ENCODE data around the gene FAM110D.

The FAM110D gene

DNA sequence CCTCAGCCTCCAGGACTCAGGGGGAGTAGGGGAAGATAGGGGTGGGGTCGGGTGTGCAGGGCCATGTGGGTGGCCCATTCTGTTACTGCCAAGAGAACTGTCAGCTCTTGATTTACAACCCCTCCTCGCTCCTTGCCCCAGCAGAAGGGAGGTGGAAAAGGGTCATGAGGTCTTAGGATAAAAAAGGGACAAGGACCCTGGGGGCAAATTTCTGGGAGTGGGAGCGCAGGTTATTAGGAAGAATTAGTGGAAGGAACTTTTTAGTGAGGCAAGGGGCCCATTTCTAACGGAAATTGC, 812 bp downstream of the FAM110D start:
- Histone ChIP-seq H3F3A (ENCODE audit: insufficient read depth, low read length) (no peaks in the 10 kb centered on the region), H3K79me2 (ENCODE audit: insufficient read depth, low read length) (no peaks in the 10 kb centered on the region), H3K9me3 (ENCODE audit: low read length) (no peaks in the 10 kb centered on the region), H3K9ac (ENCODE audit: low read length) (no peak overlapping the region), H3K36me3 (ENCODE audit: insufficient read depth, low read length) (no peaks in the 10 kb centered on the region), H3K4me2 (ENCODE audit: low read length) (no peak overlapping the region), H3K9me2 (ENCODE audit: low read depth, low read length) (no peaks in the 10 kb centered on the region), H3K4me1 (ENCODE audit: insufficient read depth, low read length, severe bottlenecking) (peaks cover 9% of the 10 kb centered on the region), H3K4me3 (ENCODE audit: low read depth, low read length, poor library complexity, severe bottlenecking) (no peak overlapping the region), H4K20me1 (ENCODE audit: insufficient read depth, low read length) (no peaks in the 10 kb centered on the region), H2AFZ (ENCODE audit: low read length) (no peak overlapping the region), H3K27ac (ENCODE audit: low read depth, low read length, poor library complexity, severe bottlenecking) (no peak overlapping the region), H3K27me3 (ENCODE audit: insufficient read depth, low read length) (peaks cover 13% of the 10 kb centered on the region; the same call in 1 of the 2 replicates)
- TF ChIP-seq, protein P1, sequence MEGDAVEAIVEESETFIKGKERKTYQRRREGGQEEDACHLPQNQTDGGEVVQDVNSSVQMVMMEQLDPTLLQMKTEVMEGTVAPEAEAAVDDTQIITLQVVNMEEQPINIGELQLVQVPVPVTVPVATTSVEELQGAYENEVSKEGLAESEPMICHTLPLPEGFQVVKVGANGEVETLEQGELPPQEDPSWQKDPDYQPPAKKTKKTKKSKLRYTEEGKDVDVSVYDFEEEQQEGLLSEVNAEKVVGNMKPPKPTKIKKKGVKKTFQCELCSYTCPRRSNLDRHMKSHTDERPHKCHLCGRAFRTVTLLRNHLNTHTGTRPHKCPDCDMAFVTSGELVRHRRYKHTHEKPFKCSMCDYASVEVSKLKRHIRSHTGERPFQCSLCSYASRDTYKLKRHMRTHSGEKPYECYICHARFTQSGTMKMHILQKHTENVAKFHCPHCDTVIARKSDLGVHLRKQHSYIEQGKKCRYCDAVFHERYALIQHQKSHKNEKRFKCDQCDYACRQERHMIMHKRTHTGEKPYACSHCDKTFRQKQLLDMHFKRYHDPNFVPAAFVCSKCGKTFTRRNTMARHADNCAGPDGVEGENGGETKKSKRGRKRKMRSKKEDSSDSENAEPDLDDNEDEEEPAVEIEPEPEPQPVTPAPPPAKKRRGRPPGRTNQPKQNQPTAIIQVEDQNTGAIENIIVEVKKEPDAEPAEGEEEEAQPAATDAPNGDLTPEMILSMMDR (IDR thresholded peaks at IDR 0.05; ENCODE audit: low read length): no peak
- no peak for TF ChIP-seq EZH2 (IDR thresholded peaks at IDR 0.05; ENCODE audit: borderline replicate concordance, low read length)

DNA sequence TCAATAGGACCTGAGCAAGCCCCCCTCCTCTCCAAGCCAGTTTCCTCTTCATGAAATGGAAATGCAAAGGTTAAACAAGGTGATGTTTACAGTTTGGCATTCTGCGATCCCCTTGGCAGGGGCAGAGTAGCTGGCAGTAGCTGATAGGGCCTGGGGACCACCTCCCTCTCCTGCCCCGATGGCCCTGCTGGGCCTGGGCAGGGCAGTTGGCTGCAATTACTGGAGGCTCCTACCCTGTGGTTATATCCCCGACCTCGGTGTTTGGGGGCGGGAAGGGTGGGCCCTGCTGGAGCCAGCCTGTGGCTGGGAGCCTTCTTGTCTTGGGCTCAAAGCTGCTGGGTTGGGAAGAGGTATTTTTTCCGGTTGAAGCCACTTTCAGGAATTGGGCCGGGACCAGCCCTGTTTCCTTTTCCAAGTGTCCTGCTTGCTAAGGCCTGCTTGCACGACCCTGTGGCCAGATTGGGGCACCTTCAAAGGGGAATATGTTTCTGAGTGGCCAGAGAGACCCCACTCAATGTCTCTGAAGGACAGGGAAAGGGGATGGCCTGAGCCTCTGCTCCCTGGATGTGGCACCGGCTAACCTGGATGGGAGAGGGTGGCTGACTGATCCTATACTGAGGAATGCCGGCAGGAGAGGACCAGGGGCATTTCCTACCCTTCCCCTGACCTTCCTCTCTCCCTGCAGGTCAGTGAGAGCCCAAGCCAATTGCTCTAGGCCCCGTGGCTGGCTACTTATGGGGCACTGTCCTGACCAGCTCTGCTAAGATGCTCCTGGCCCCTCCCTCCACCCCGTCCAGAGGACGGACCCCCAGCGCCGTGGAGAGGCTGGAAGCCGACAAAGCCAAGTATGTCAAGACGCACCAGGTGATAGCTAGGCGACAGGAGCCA, 1.9 kb downstream of the FAM110D start:
- Histone ChIP-seq H3K36me3 (ENCODE audit: insufficient read depth, low read length) (no peaks in the 10 kb centered on the region), H3K27me3 (ENCODE audit: insufficient read depth, low read length) (peaks cover 8% of the 10 kb centered on the region; the same call in 1 of the 2 replicates), H3K79me2 (ENCODE audit: insufficient read depth, low read length) (no peaks in the 10 kb centered on the region), H3K4me1 (ENCODE audit: insufficient read depth, low read length, severe bottlenecking) (peaks cover 9% of the 10 kb centered on the region), H3F3A (ENCODE audit: insufficient read depth, low read length) (no peaks in the 10 kb centered on the region), H3K9me3 (ENCODE audit: low read length) (no peaks in the 10 kb centered on the region), H3K9me2 (ENCODE audit: low read depth, low read length) (no peaks in the 10 kb centered on the region), H2AFZ (ENCODE audit: low read length) (no peak overlapping the region), H3K9ac (ENCODE audit: low read length) (no peak overlapping the region), H3K27ac (ENCODE audit: low read depth, low read length, poor library complexity, severe bottlenecking) (no peak overlapping the region), H3K4me2 (ENCODE audit: low read length) (peak overlapping the region; percentile 40; the same call in 1 of the 2 replicates), H3K4me3 (ENCODE audit: low read depth, low read length, poor library complexity, severe bottlenecking) (no peak overlapping the region), H4K20me1 (ENCODE audit: insufficient read depth, low read length) (no peaks in the 10 kb centered on the region)
- TF ChIP-seq, protein P1 (IDR thresholded peaks at IDR 0.05; ENCODE audit: low read length): no peak
- no peak for TF ChIP-seq EZH2 (IDR thresholded peaks at IDR 0.05; ENCODE audit: borderline replicate concordance, low read length)

DNA sequence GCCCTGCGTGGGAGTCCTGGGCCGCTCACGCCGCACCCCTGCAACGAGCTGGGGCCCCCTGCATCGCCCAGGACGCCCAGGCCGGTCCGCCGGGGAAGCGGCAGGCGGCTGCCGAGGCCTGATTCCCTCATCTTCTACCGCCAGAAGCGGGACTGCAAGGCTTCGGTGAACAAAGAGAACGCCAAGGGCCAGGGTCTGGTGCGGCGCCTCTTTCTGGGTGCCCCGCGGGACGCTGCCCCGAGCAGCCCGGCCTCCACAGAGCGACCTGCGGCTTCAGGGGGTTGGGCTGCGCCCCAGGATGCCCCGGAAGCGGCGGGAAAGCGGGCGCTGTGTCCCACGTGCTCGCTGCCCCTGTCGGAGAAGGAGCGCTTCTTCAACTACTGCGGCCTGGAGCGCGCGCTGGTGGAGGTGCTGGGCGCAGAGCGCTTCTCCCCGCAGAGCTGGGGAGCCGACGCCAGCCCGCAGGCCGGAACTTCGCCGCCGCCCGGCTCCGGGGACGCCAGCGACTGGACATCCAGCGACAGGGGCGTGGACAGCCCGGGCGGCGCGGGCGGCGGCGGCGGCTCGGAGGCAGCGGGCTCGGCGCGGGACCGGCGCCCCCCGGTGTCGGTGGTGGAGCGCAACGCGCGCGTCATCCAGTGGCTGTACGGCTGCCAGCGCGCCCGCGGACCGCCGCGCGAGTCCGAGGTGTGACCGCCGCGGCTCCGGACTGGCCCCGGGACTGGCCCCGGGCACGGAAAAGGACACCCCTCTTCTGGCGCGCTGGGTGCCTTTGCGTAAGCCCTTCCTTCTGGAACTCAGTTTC, 2.7 kb downstream of the FAM110D start:
- H3K4me1 ChIP-seq (ENCODE audit: insufficient read depth, low read length, severe bottlenecking): peaks cover 9% of the 10 kb centered on the region
- peak overlapping the region; percentile 32 for H3K4me3 ChIP-seq (ENCODE audit: low read depth, low read length, poor library complexity, severe bottlenecking)
- H3K9me3 ChIP-seq (ENCODE audit: low read length): no peaks in the 10 kb centered on the region
- H3K79me2 ChIP-seq (ENCODE audit: insufficient read depth, low read length): no peaks in the 10 kb centered on the region
- TF ChIP-seq, protein P1 (IDR thresholded peaks at IDR 0.05; ENCODE audit: low read length): no peak
- 0 out of 2 replicates have a peak, but pooled peaks have one; percentile 45 for TF ChIP-seq EZH2 (IDR thresholded peaks at IDR 0.05; ENCODE audit: borderline replicate concordance, low read length)
- H3F3A ChIP-seq (ENCODE audit: insufficient read depth, low read length): no peaks in the 10 kb centered on the region
- no peaks in the 10 kb centered on the region for H3K9me2 ChIP-seq (ENCODE audit: low read depth, low read length)
- no peak overlapping the region for H3K27ac ChIP-seq (ENCODE audit: low read depth, low read length, poor library complexity, severe bottlenecking)
- no peak overlapping the region for H3K9ac ChIP-seq (ENCODE audit: low read length)
- H4K20me1 ChIP-seq (ENCODE audit: insufficient read depth, low read length): no peaks in the 10 kb centered on the region
- no peak overlapping the region for H2AFZ ChIP-seq (ENCODE audit: low read length)
- H3K4me2 ChIP-seq (ENCODE audit: low read length): peak overlapping the region; percentile 40; the same call in 1 of the 2 replicates
- H3K36me3 ChIP-seq (ENCODE audit: insufficient read depth, low read length): no peaks in the 10 kb centered on the region
- peaks cover 7% of the 10 kb centered on the region; the same call in 1 of the 2 replicates for H3K27me3 ChIP-seq (ENCODE audit: insufficient read depth, low read length)
